Measurements from ENCODE around the gene RRP36.
"Not testable (repeated sequence)": the region's sequence is repeated elsewhere in the genome, so short reads cannot be mapped to it uniquely, and the experiment has no call there.

Gene RRP36

GRCh38 chr6:43037706-43038105 is 16.3 kb downstream of the RRP36 start:
- no peak for FAIRE-seq
- no peak for DNase-seq (ENCODE audit: insufficient read length, low spot score)
- no peak for TF ChIP-seq CTCF (IDR thresholded peaks at IDR 0.05; ENCODE audit: insufficient read depth, missing control alignments)

GRCh38 chr6:43038727-43039126 is 17.3 kb downstream of the RRP36 start:
- no peak for DNase-seq (ENCODE audit: insufficient read length, low spot score)
- TF ChIP-seq CTCF (IDR thresholded peaks at IDR 0.05; ENCODE audit: insufficient read depth, missing control alignments): no peak
- no peak for FAIRE-seq

GRCh38 chr6:43040542-43041257 is 19.3 kb downstream of the RRP36 start:
- no peak for FAIRE-seq
- no peak for DNase-seq (ENCODE audit: insufficient read length, low spot score)
- no peak for TF ChIP-seq CTCF (IDR thresholded peaks at IDR 0.05; ENCODE audit: insufficient read depth, missing control alignments)

GRCh38 chr6:43041475-43041874 is 20.1 kb downstream of the RRP36 start:
- not testable (repeated sequence) for DNase-seq (ENCODE audit: insufficient read length, low spot score); FAIRE-seq

- TF ChIP-seq CTCF (IDR thresholded peaks at IDR 0.05; ENCODE audit: insufficient read depth, missing control alignments): no peak
- FAIRE-seq (no peak), DNase-seq (ENCODE audit: insufficient read length, low spot score) (no peak)
These were observed 21.9 kb downstream of the RRP36 start for GRCh38 chr6:43043310-43043709.

GRCh38 chr6:43045371-43045930 is 24.0 kb downstream of the RRP36 start:
- FAIRE-seq (no peak), DNase-seq (ENCODE audit: insufficient read length, low spot score) (no peak)
- no peak for TF ChIP-seq CTCF (IDR thresholded peaks at IDR 0.05; ENCODE audit: insufficient read depth, missing control alignments)

GRCh38 chr6:43047998-43048397 is 26.6 kb downstream of the RRP36 start:
- DNase-seq (ENCODE audit: insufficient read length, low spot score): no peak
- no peak for TF ChIP-seq CTCF (IDR thresholded peaks at IDR 0.05; ENCODE audit: insufficient read depth, missing control alignments)
- FAIRE-seq: no peak

All from D721Med (cell line).